Body of pancreas (tissue), 4 donors: ENCODE data around the gene CACNA1S.

Experiments
- CTCF ChIP-seq, 7 experiments: fragments of 450-650 bp in 4 of 7; fragments of 200-600 bp in 3 of 7; sonication (generic) in 3 of 7; IDR thresholded peaks; one replicate each; pipeline ENCODE4 v1.5.1; 2016 to 2019; ENCODE audit warnings: antibody characterized with exemption in 7 of 7
- POLR2A ChIP-seq, 3 donors: fragments of 450-650 bp; IDR thresholded peaks; one replicate each; pipeline ENCODE4 v1.6.1; 2016; ENCODE audit warnings: antibody characterized with exemption in 3 of 3, mild to moderate bottlenecking in 2 of 3

- TF ChIP-seq CTCF (IDR thresholded peaks at IDR 0.05) (no peak), POLR2A (IDR thresholded peaks at IDR 0.05) (no peak)
These were observed 700 bp upstream of the CACNA1S start for GRCh38 chr1:201112926-201113325.
